ENCODE data around the gene P2RX7.
"Not testable (repeated sequence)": the region's sequence is repeated elsewhere in the genome, so short reads cannot be mapped to it uniquely, and the experiment has no call there.

The P2RX7 gene

DNA sequence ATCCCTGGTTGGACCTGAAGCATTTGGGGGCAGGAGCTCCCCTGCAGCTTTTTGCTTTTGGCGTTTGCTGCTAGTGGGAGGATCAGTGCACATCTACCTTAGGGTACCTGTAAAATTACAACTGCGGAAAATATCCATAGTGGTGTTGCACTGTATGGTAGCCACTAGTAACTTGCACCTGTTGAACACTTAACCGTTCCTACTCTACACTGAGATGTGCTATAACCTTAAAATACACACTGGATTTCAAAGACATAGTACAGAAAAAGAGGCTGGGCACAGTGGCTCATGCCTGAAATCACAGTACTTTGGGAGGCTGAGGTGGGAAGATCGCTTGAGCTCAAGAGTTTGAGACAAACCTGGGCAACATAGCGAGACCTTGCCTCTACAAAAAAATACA, 80.2 kb downstream of the P2RX7 start:
- no peak for DNase-seq

DNA sequence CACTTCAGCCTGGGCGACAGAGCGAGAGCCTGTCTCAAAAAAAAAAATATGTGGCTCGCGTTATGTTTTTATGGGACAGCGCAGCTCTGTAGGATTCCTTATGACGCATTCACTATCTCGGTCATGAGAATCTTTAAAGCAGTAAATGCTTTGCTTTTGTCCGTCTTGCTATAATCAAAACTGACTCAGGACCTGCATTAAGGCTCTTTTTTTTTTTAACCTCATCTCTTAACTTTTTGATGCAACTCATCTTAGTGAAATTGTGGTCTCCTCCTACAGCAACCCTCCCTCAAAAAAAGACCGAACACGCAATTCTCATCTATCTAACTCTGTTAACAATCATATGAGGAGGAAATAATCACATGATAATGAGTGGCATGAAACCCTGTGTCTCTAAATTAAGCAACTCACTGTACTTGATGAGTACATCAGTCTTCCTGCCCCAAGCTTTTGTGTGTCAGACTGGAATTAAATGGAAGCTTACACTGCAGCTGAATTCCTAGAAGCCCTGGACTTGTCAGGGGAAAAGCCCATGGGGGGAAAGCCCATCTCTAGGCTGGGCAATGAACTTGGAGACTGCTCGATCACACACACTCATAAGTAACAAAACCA, 81.6 kb downstream of the P2RX7 start:
- peak; percentile 12 for DNase-seq

- DNase-seq = no peak
Observed at GRCh38 chr12:121214855-121215745, 82.4 kb downstream of the P2RX7 start.

DNA sequence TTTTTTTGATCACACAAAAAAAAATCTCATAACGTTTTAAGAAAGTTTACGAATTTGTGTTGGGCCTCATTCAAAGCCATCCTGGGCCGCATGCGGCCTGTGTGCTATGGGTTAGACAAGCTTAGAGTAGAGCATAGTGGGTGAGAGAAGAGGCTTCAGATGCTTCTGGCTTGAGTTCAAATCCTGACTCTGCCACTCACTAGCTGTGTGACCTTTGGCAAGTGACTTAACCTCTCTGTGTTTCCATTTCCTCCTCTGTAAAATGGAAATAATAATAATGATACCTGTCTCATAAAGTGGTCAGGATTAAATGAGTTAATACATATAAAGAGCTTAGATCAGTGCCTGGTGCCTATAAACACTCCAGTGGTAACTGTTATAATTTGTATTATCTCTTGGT, 83.4 kb downstream of the P2RX7 start:
- DNase-seq = no peak

- DNase-seq = no peak
Observed at GRCh38 chr12:121217063-121217462, 84.4 kb downstream of the P2RX7 start.

GRCh38 chr12:121217761-121218160, 85.1 kb downstream of the P2RX7 start:
- no peak for DNase-seq

DNA sequence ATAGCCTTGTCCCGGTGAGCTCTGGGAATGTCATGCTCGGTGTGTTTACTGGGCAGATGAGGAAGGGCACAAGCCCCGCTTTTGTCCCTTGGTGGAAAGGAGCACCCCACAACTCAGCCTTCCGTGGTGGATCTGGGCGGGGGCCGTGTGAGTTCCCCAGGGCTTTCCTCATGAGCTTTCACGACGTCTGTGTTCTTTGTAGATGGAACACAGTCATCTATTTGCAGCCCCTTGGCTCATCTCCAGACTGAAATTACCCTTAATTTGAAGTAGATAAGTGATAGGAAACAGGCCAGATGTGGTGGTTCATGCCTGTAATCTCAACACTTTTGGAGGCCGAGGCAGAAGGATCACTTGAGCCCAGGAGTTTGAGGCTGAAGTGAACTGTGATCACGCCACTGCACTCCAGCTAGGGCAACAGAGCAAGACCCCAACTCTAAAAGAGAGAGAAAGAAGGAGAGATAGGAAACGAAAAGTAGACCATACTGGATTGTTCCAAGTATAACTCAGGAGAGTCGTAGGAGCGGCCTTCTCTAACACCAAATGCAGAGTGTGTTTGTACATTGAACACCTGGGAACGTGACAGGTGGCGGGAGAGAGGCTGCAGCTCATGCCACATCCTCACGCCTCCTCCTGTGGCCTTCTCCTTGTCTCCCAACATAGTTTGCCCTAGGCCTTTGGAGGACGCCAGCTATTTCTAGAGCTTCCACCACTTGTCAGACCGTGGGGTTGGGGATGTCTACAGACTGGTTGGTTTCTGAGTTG, 86.1 kb downstream of the P2RX7 start:
- DNase-seq = no peak

- no peak for DNase-seq
Observed at GRCh38 chr12:121219353-121219986, 86.8 kb downstream of the P2RX7 start.

GRCh38 chr12:121222847-121223246, 90.2 kb downstream of the P2RX7 start:
- DNase-seq = no peak

GRCh38 chr12:121223292-121224285, 90.9 kb downstream of the P2RX7 start:
- DNase-seq = no peak

GRCh38 chr12:121224591-121224990, 91.9 kb downstream of the P2RX7 start:
- no peak for DNase-seq

DNA sequence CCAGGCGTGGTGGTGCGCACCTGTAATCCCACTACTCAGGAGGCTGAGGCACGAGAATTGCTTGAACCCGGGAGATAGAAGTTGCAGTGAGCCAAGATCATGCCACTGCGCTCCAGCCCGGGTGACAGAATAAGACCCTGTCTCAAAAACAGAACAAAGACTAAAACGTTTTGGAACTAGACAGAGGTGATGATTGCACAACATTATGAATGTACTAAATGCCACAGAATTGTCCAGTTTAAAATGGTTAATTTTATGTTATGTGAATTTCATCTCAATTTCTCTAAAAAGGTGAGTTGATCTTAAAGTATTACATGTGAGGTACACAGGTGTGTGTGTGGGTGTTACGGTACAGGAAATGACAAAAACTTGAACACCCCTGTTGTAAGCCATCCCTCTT, 93.7 kb downstream of the P2RX7 start:
- DNase-seq = no peak

DNA sequence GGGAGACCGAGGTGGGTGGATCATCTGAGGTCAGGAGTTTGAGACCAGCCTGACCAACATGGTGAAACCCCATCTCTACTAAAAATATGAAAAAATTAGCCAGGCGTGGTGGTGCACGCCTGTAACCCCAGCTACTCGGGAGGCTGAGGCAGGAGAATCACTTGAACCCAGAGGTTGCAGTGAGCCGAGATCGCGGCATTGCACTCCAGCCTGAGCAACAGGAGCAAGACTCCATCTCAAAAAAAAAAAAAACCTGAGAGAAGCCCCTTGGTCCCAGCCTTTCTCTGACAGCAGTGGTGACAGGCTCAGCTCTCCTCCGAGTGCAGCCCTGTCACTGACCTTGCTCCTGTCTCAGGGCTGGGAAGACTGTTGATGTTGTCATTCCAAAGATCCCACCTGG, 94.2 kb downstream of the P2RX7 start:
- DNase-seq = not testable (repeated sequence)

GRCh38 chr12:121227294-121227693, 94.6 kb downstream of the P2RX7 start:
- no peak for DNase-seq

DNA sequence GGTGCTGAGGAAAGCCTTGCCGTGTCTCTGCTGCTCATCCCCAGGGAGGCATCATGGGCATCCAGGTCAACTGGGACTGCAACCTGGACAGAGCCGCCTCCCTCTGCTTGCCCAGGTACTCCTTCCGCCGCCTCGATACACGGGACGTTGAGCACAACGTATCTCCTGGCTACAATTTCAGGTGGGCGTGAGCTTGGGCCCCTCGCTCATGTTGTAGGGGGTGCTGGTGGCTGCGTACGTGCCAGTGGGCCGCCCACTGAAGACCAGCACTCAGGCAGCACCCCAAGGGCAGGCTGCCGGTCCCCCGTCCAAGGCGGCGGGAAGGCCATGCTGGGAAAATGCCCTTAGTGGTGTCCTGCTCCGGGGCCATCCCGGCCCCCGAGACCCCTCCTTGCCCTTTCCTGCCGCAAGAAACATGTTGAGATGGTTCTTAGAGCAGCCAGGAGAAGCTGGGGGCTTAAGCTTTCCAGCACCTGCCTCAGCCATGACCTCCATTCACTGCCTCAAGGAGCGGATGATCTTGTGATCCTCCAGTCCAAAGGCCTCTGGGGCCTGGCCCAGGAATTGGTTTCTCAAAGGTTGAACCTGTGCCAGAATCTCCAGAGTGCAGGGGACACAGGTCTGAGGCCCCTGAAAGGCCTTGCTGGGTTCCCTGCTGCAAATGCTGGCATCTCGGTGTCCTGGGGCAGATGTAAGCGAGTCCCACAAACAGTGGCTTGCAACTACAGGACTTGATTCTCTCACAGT, 96.4 kb downstream of the P2RX7 start:
- DNase-seq = no peak

GRCh38 chr12:121229826-121230537, 97.3 kb downstream of the P2RX7 start:
- DNase-seq = not testable (repeated sequence)

DNA sequence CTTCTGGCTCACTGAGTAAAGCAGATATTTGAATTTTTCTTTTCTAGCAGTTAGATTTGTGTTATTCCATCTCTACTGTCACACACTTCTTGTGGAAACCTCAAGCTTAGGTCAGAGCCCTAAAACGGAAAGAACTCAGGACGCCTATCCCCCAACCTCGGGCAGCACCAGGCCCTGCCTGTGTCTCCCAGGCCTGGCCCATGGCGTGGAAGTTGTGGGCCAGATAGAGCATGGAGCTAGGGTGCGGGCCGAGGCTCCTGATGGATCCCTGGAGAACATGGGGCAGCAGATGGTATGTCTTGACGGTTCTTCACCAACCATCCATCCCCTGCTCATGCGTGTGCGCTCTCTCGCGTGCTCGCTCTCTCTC, 97.8 kb downstream of the P2RX7 start:
- no peak for DNase-seq

GRCh38 chr12:121232163-121232562, 99.5 kb downstream of the P2RX7 start:
- DNase-seq = no peak

DNA sequence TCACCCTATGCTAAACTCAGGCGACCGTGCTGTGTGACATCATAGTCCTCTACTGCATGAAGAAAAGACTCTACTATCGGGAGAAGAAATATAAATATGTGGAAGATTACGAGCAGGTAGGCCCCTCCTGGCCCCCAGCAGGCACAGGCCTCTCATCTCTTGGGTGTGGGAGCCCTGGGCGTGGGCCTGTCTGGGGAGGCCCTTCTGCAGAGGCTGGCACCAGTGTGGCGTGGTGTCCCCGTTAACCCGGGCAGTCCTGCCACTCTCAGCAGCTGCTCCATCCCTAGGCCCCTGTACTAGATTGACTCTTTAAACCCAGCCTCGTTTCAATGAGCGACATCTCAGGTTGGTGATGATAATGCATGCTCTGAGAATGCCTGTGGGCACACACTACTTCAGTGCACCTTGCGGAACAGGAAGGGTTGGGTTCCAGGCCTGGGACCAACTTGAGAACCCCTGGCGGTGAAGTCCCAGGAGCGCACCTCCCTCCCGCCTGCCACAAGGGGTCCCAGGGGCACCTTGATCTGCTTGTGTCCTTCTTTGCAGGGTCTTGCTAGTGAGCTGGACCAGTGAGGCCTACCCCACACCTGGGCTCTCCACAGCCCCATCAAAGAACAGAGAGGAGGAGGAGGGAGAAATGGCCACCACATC, 100.4 kb downstream of the P2RX7 start:
- DNase-seq = no peak

DNA sequence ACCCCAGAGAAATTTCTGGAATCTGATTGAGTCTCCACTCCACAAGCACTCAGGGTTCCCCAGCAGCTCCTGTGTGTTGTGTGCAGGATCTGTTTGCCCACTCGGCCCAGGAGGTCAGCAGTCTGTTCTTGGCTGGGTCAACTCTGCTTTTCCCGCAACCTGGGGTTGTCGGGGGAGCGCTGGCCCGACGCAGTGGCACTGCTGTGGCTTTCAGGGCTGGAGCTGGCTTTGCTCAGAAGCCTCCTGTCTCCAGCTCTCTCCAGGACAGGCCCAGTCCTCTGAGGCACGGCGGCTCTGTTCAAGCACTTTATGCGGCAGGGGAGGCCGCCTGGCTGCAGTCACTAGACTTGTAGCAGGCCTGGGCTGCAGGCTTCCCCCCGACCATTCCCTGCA, 100.9 kb downstream of the P2RX7 start:
- DNase-seq = no peak
